ENCODE measurements around the gene EFNA2.

Gene EFNA2

DNA sequence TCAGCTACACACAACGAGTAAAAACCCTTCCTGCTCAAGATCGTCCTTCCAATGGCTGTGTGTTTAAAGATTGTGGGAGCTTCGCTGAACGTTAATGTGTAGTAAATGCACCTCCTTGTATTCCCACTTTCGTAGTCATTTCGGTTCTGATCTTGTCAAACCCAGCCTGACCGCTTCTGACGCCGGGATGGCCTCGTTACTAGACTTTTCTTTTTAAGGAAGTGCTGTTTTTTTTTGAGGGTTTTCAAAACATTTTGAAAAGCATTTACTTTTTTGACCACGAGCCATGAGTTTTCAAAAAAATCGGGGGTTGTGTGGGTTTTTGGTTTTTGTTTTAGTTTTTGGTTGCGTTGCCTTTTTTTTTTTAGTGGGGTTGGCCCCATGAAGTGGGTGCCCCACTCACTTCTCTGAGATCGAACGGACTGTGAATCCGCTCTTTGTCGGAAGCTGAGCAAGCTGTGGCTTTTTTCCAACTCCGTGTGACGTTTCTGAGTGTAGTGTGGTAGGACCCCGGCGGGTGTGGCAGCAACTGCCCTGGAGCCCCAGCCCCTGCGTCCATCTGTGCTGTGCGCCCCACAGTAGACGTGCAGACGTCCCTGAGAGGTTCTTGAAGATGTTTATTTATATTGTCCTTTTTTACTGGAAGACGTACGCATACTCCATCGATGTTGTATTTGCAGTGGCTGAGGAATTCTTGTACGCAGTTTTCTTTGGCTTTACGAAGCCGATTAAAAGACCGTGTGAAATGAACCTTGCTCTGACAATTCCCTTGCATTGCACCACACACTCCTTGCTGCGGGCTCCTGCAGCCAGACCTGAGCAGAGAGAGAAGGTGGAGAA, 13.0 kb upstream of the EFNA2 start:
- DNase-seq (ENCODE audit: low read depth, low spot score), result no peak

GRCh38 chr19:1273263-1274041, 12.2 kb upstream of the EFNA2 start:
- DNase-seq (ENCODE audit: low read depth, low spot score), result no peak

DNA sequence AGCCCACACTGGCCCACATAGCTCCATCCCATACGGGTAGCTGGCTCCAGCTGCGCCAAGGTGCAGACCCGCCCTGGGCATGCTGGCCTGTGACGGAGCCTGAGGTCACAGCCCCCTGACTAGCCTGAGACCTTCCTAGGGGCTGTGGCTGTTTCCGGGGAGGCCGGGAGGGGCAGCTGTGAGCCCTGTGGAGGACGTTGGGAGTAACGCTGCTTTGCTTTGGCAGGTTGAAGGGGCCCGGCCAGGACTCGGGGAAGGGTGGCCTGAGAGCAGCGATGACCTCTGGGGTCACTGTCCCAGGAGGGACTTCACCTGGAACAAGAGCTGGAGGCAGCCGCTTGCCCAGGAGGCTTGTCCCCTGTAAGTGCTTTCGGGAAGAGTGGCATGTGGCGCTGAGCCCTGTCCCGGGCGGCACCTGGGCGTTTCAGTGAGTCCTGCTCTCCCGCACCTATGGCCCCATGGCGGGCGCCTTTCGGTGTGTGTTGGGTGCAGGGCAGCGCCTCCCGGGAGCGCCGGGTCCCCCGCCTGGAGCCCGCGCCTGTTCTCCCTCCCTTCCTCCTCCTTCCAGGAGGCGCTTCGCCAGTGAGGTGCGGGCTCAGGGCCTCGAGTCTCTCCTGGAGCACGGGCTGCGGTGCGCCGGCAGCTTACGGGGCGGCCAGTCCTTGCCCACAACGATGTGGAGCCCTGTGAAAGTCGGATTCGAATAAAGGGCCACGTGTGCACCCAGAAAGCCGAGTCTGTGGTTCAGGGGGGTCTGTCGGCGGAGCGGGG, 11.4 kb upstream of the EFNA2 start:
- DNase-seq (ENCODE audit: low read depth, low spot score), result no peak

DNA sequence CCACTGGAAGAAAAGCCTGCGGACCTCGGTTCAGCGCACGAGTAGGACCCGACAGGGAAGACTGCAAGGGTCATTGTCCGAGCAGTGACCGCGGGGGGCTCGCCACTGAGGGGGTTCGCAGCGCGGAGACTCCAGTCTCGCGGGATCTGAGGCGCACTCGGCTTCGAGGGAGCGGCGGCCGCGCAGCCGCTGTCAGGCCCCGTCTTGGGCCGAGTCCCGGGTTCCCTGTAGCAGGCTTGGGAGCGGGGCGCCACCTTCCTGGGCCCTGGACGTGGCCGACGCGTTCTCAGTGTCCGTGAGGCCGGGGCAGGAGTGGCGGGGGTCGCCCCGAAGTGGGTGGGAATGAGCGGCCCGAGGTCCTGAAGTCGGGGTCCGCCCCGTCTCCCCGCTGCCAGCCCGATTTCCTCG, 10.8 kb upstream of the EFNA2 start:
- no peak for DNase-seq (ENCODE audit: low read depth, low spot score)

DNA sequence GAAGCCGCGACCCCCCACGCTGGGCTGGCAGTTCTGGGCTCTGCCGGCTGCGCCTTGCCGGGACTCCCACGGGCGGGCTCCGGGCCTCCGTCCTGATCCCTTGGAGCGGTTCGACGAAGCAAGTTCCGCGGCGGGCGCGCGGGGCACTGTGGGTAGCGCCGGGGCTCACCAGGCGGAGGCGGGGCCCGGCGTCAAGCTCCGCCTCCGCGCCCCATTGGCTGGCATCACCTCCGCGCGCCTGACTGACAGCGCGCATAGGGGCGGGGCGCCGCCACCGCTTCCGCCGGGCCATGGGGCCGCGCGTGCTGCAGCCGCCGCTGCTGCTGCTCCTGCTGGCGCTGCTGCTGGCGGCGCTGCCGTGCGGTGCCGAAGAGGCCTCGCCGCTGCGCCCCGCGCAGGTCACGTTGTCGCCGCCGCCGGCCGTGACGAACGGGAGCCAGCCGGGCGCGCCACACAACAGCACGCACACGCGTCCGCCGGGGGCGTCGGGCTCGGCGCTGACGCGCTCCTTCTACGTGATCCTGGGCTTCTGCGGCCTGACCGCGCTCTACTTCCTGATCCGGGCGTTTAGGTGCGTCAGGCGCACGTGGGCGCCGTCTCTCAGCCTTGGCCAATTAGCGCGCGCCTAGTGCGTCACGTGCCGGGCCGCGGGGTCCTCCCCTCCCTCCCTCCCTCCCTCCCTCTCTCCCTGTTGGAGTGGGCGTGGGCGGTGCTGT, 10.3 kb upstream of the EFNA2 start, which contains the start of gene FAM174C:
Gene FAM174C (plus strand): TSS at position 271 of the 716 bp plus-strand sequence. CDS start 20 bp downstream, at position 291.
- peak; percentile 84 for DNase-seq (ENCODE audit: low read depth, low spot score)

DNA sequence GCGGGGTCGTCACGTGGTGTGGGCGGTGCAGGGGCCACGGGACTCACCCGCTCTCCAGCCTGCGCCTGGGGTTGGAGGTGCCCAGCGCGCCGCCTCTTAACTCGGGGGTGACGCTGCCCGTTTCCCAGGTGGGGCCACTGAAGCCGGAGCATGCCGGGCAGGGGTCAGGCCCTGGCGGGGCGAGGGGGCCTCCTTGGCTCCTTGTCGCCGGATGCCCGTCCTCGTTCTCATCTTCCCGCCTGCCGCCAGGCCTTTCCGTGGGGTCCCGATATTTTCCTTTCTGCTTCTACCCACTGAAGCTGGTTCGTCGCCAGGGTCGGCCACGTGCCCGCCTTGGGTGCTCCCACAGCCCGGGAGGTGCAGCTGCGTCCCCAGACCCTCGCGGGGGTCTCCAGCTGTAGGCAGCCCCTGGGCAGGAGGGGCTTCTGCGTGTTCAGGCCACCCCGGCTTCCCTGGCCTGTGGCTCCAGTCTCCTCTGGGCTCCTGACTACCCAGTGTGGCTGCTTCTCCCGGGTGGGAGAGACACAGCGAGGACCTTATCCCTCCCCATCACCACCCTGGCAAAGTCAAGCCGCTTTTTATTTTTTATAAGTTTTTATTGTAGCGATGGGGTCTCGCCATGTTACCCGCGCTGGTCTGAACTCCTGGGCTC, 9.6 kb upstream of the EFNA2 start:
- no peak for DNase-seq (ENCODE audit: low read depth, low spot score)

- no peak for DNase-seq (ENCODE audit: low read depth, low spot score)
Measured at GRCh38 chr19:1276628-1277022, 9.0 kb upstream of the EFNA2 start.

GRCh38 chr19:1277061-1277460, 8.6 kb upstream of the EFNA2 start:
- DNase-seq (ENCODE audit: low read depth, low spot score), result no peak

GRCh38 chr19:1278074-1278473, 7.6 kb upstream of the EFNA2 start:
- no peak for DNase-seq (ENCODE audit: low read depth, low spot score)

- no peak for DNase-seq (ENCODE audit: low read depth, low spot score)
Measured at GRCh38 chr19:1278713-1279660, 6.7 kb upstream of the EFNA2 start.

DNA sequence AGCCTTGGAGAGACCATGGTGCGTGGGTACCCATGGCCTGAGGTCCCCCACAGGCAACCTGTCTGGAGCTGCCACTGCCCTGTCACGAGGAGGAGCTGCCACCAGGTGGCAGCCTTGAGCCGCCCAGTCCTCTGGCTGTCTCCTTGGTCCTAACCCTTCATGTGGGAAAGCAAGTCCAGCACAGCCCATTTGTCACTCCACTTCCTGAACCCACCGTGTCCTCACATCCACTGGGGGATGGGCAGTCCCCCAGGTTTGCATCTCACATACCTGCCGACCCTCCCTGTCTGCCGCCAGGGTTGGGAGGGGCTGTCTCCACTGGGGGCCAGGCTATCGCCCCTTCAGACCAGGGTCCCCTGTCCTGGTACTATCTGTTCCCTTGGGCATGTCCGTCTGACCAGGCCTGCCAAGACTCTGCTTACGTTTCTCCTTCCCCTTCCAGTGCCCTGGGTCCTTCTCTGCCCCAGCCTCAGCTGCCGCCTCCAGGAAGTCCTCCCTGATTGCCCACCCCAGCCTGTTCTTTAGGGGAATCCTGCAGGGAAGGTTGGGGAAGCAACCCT, 5.8 kb upstream of the EFNA2 start:
- peak; percentile 44 for DNase-seq (ENCODE audit: low read depth, low spot score)

- DNase-seq (ENCODE audit: low read depth, low spot score), result no peak
Measured at GRCh38 chr19:1280636-1281568, 4.8 kb upstream of the EFNA2 start.

DNA sequence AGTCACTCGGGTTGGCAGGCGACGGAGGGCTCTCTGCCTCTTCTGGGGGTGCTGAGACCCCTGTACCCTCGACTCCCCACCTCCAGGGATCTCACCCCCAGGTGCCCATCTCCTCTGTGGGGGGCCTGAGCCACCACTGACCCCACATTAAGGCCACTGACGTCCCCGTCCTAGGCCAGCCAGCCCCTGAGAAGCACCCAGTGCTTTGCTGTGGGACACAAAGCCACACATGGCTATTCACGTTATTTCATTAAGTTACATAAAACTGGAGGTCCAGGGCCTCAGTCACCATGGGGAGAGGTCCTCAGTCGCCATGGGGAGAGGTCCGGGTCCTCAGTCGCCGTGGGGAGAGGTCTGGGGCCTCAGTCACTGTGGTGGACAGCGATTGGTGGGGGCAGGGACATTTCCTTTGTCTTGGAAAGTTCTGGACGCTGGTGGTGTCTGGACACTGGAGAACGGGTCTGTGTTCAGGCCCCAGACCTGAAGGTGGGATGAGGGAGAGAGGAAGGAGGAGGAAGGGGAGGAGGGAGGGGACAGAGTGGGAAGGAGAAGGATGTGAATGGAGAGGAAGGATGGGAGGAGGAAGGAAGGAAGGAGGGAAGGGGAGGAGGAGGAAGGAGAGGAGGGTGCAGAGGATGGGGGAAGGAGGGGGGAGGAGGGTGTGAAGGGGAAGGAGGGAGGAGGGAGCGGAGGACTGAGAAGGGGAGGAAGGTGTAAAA, 3.9 kb upstream of the EFNA2 start:
- DNase-seq (ENCODE audit: low read depth, low spot score), result no peak

DNA sequence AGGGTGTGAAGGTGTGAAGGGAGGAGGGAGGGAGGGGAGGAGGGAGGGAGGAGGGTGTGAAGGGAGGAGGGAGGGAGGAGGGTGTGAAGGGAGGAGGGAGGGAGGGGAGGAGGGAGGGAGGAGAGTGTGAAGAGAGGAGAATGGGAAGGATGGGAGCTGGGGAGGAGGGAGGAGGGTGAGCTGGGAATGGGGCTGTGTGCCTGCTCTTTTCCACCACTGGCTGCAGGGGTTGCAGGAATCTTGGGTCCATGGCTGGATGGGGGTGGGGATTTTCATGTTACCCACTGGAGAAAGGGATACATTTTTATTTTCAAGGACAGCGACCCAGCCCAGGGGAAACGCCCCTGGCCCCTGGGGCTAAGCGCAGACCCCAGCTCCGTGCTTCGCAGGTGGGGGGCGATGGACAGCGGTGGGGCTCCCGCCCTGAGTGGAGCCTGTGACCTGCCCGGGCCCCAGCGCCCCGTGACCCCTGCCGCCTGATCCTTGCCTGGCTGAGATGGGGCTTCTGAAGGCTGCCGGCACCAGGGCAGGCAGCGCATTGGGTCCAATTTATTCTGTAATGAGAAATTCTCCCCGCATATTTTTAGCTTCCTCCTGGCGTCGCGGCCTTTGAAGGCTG, 3.0 kb upstream of the EFNA2 start:
- no peak for DNase-seq (ENCODE audit: low read depth, low spot score)

GRCh38 chr19:1283207-1283916, 2.3 kb upstream of the EFNA2 start:
- no peak for DNase-seq (ENCODE audit: low read depth, low spot score)

GRCh38 chr19:1283917-1284292, 1.8 kb upstream of the EFNA2 start:
- DNase-seq (ENCODE audit: low read depth, low spot score), result no peak

All from activated naive CD8-positive, alpha-beta T cell treated with anti-CD3 and anti-CD28 coated beads, Interleukin-2, amount 50 U/mL, for 16 hours (primary cell).